ENCODE data around the gene SPP1.

DNA sequence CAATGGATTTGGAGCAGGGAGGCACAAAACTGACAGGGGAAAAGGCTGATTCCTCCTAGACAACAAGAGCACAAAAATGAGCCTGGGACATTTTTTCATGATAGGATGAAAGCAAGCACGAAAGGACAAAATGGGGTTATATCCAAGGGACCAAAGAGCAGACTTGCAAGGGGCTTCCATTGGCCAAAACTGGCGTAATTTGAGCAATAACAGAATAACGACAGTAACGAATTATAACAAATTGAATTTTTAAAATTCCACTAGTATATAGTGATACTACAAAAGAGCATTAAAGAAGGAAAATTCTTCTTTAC lies 10.3 kb downstream of the SPP1 start:
- TF ChIP-seq TEAD4 (IDR thresholded peaks at IDR 0.05) (no peak), TCF12 (IDR thresholded peaks at IDR 0.05; ENCODE audit: low read depth) (no peak), EGR1 (IDR thresholded peaks at IDR 0.05) (no peak), CEBPB (IDR thresholded peaks at IDR 0.05) (no peak), YY1 (IDR thresholded peaks at IDR 0.05; ENCODE audit: low read depth) (no peak), TAF1 (IDR thresholded peaks at IDR 0.05; ENCODE audit: low read depth) (no peak)
- TF ChIP-seq, protein P1, sequence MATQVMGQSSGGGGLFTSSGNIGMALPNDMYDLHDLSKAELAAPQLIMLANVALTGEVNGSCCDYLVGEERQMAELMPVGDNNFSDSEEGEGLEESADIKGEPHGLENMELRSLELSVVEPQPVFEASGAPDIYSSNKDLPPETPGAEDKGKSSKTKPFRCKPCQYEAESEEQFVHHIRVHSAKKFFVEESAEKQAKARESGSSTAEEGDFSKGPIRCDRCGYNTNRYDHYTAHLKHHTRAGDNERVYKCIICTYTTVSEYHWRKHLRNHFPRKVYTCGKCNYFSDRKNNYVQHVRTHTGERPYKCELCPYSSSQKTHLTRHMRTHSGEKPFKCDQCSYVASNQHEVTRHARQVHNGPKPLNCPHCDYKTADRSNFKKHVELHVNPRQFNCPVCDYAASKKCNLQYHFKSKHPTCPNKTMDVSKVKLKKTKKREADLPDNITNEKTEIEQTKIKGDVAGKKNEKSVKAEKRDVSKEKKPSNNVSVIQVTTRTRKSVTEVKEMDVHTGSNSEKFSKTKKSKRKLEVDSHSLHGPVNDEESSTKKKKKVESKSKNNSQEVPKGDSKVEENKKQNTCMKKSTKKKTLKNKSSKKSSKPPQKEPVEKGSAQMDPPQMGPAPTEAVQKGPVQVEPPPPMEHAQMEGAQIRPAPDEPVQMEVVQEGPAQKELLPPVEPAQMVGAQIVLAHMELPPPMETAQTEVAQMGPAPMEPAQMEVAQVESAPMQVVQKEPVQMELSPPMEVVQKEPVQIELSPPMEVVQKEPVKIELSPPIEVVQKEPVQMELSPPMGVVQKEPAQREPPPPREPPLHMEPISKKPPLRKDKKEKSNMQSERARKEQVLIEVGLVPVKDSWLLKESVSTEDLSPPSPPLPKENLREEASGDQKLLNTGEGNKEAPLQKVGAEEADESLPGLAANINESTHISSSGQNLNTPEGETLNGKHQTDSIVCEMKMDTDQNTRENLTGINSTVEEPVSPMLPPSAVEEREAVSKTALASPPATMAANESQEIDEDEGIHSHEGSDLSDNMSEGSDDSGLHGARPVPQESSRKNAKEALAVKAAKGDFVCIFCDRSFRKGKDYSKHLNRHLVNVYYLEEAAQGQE (IDR thresholded peaks at IDR 0.05; ENCODE audit: low read depth): no peak
